HepG2 (cell line): Measurements from ENCODE around the gene JUND. TPM values are rescaled to one million over a fixed set of nuclear protein-coding genes. Genes with fewer than 3 reads are reported as not detected.

Experiments used
- ASH2L ChIP-seq: fragments of 300-600, 200-600 bp; sonication (generic); IDR thresholded peaks from 2 replicates; pipeline ENCODE4 v1.7.0; 2017; ENCODE audit warnings: low read depth, mild to moderate bottlenecking, moderate library complexity, mixed read lengths, low read length; ENCODE audit not compliant: insufficient read length
- CC2D1A ChIP-seq: sonication (generic); formaldehyde crosslinking; IDR thresholded peaks from 2 replicates; pipeline ENCODE4 v1.8.1; 2023; ENCODE audit warnings: mild to moderate bottlenecking, missing genetic modification reagents
- FOSL1 ChIP-seq: sonication (generic); formaldehyde crosslinking; IDR thresholded peaks from 2 replicates; pipeline ENCODE4 v1.9.0; 2021; ENCODE audit warnings: missing genetic modification reagents, borderline replicate concordance
- GATA4 ChIP-seq: sonication (generic); IDR thresholded peaks from 2 replicates; pipeline ENCODE4 v1.6.1; 2016; ENCODE audit warnings: antibody characterized with exemption, low read depth, borderline replicate concordance
- KMT2A ChIP-seq: sonication (generic); formaldehyde crosslinking; IDR thresholded peaks from 2 replicates; pipeline ENCODE4 v1.4.0; 2020; ENCODE audit warnings: missing genetic modification reagents
- MXD4 ChIP-seq: IDR thresholded peaks from 2 replicates; pipeline ENCODE4 v1.6.1; 2016; ENCODE audit warnings: mild to moderate bottlenecking, missing biosample characterization, missing genetic modification reagents
- PPARG ChIP-seq: conservative IDR thresholded peaks from 2 replicates; pipeline ENCODE4 v1.6.1; 2016; ENCODE audit warnings: missing biosample characterization, missing genetic modification reagents
- ZFP41 ChIP-seq: sonication (generic); formaldehyde crosslinking; IDR thresholded peaks from 2 replicates; pipeline ENCODE4 v1.4.0; 2020; ENCODE audit warnings: mild to moderate bottlenecking, missing genetic modification reagents, borderline replicate concordance
- ZNF33B ChIP-seq: sonication (generic); formaldehyde crosslinking; IDR thresholded peaks from 2 replicates; pipeline ENCODE4 v1.5.1; 2020; ENCODE audit warnings: mild to moderate bottlenecking, missing genetic modification reagents
- ZNF34 ChIP-seq: sonication (generic); formaldehyde crosslinking; IDR thresholded peaks from 2 replicates; pipeline ENCODE4 v1.4.0; 2020; ENCODE audit warnings: mild to moderate bottlenecking, missing genetic modification reagents, borderline replicate concordance
- ZNF367 ChIP-seq: sonication (generic); formaldehyde crosslinking; IDR thresholded peaks from 2 replicates; pipeline ENCODE4 v1.4.0; 2020; ENCODE audit warnings: missing genetic modification reagents, borderline replicate concordance
- ZNF629 ChIP-seq: sonication (generic); formaldehyde crosslinking; conservative IDR thresholded peaks from 2 replicates; pipeline ENCODE4 v1.5.0; 2020; ENCODE audit warnings: missing genetic modification reagents
- polyA plus RNA-seq, 8 experiments: library from polyadenylated mRNA; depleted of rRNA in 3 of 8; stranded (reverse) in 7 of 8; unstranded in 1 of 8; fragments of >200 nt; fragmentation: Illumina TruSeq in 4 of 8; extraction: Trizol in 4 of 8; gene quantifications; 2 replicates each; pipeline versions ENCODE4 v1.2.1 to v1.2.3, GENCODE V29; 2011 to 2016; ENCODE audit warnings: low read depth in 4 of 8, missing spikeins in 1 of 8, mixed read lengths in 1 of 8; ENCODE audit not compliant: insufficient read depth in 1 of 8
- total RNA-seq, 5 experiments: library from RNA; depleted of rRNA; stranded (reverse); fragments of >200 nt; fragmentation: Illumina TruSeq; extraction: Trizol; gene quantifications; 2 replicates each; pipeline ENCODE4 v1.2.3, GENCODE V29; 2016; ENCODE audit warnings: low read depth in 1 of 5
- TF ChIP-seq, protein P1 (sequence below): sonication (generic); formaldehyde crosslinking; IDR thresholded peaks from 2 replicates; pipeline ENCODE4 v1.5.1; 2020; ENCODE audit warnings: missing genetic modification reagents, mild to moderate bottlenecking, borderline replicate concordance
- TF ChIP-seq, protein P2 (sequence below): sonication (generic); formaldehyde crosslinking; IDR thresholded peaks from 2 replicates; pipeline ENCODE4 v1.5.1; 2020; ENCODE audit warnings: missing genetic modification reagents, mild to moderate bottlenecking, borderline replicate concordance
- TF ChIP-seq, protein P3 (sequence below): sonication (generic); formaldehyde crosslinking; IDR thresholded peaks from 2 replicates; pipeline ENCODE4 v1.5.0; 2020; ENCODE audit warnings: mild to moderate bottlenecking, missing genetic modification reagents, moderate library complexity
- TF ChIP-seq, protein P4 (sequence below): sonication (generic); formaldehyde crosslinking; conservative IDR thresholded peaks from 2 replicates; pipeline ENCODE4 v1.8.0; 2022; ENCODE audit warnings: mild to moderate bottlenecking, moderate library complexity, missing genetic modification reagents
- TF ChIP-seq, protein P5 (sequence below): sonication (generic); formaldehyde crosslinking; IDR thresholded peaks from 2 replicates; pipeline ENCODE4 v1.8.0; 2022; ENCODE audit warnings: low read depth, missing genetic modification reagents

JUND gene
- total and polyA plus RNA-seq, 2 of the 13 experiments (the other 11 are each of a cell fraction or from before 2014, with no cell fraction given): 41.2 to 59.8 TPM

DNA sequence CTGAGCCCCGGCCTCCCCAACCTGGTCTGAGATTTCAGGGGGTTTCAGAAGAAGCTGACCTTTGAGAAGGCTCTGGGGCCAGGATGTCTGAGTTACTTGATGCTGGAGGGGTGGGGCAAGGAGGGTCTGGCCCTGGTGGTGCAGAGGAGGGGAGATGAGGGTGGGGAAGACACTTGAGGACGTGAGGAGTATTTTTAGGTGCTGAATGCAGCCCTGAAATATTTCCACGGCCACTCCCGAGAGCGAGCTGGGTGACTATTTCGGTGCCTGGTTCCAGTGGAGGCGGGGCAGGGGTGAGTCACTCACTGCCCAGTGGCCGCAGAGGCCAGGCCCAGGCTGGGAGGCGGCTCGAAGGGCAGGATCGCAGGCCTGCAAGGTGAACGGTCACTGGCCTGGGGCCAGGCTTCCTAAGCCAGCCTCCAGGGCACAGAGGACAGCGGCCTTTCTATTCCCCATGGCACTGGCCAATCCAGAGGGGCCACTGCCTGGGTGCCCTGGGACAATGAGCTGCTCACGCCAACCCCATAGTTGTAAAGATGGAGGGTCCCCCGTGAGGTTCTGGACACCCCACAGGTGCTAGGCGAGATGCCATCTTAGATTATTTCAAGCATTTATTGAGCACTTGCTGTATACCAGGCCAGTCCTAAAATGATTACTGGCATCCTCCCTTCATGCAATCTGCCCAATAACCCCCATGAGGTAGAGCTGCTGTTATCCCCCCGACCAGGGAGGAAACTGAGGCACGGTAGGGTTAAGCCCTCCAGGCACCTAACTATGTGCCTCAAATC lies 19.7 kb upstream of the JUND start (continued):
- TF ChIP-seq, protein P1, sequence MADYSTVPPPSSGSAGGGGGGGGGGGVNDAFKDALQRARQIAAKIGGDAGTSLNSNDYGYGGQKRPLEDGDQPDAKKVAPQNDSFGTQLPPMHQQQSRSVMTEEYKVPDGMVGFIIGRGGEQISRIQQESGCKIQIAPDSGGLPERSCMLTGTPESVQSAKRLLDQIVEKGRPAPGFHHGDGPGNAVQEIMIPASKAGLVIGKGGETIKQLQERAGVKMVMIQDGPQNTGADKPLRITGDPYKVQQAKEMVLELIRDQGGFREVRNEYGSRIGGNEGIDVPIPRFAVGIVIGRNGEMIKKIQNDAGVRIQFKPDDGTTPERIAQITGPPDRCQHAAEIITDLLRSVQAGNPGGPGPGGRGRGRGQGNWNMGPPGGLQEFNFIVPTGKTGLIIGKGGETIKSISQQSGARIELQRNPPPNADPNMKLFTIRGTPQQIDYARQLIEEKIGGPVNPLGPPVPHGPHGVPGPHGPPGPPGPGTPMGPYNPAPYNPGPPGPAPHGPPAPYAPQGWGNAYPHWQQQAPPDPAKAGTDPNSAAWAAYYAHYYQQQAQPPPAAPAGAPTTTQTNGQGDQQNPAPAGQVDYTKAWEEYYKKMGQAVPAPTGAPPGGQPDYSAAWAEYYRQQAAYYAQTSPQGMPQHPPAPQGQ (CRISPR knock-in tag): no peak
- TF ChIP-seq PPARG (CRISPR knock-in tag): 0 out of 2 replicates have a peak, but pooled peaks have one; percentile 36
- TF ChIP-seq FOSL1 (CRISPR knock-in tag): peak; percentile 88
- TF ChIP-seq ZNF367 (CRISPR knock-in tag): no peak
- TF ChIP-seq ZNF33B: no peak
- no peak for TF ChIP-seq ASH2L
- no peak for TF ChIP-seq KMT2A
- no peak for TF ChIP-seq MXD4 (CRISPR knock-in tag)
- TF ChIP-seq, protein P2, sequence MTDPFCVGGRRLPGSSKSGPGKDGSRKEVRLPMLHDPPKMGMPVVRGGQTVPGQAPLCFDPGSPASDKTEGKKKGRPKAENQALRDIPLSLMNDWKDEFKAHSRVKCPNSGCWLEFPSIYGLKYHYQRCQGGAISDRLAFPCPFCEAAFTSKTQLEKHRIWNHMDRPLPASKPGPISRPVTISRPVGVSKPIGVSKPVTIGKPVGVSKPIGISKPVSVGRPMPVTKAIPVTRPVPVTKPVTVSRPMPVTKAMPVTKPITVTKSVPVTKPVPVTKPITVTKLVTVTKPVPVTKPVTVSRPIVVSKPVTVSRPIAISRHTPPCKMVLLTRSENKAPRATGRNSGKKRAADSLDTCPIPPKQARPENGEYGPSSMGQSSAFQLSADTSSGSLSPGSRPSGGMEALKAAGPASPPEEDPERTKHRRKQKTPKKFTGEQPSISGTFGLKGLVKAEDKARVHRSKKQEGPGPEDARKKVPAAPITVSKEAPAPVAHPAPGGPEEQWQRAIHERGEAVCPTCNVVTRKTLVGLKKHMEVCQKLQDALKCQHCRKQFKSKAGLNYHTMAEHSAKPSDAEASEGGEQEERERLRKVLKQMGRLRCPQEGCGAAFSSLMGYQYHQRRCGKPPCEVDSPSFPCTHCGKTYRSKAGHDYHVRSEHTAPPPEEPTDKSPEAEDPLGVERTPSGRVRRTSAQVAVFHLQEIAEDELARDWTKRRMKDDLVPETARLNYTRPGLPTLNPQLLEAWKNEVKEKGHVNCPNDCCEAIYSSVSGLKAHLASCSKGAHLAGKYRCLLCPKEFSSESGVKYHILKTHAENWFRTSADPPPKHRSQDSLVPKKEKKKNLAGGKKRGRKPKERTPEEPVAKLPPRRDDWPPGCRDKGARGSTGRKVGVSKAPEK: no peak
- no peak for TF ChIP-seq ZNF34 (CRISPR knock-in tag)
- TF ChIP-seq GATA4: no peak
- no peak for TF ChIP-seq CC2D1A
- TF ChIP-seq, protein P3, sequence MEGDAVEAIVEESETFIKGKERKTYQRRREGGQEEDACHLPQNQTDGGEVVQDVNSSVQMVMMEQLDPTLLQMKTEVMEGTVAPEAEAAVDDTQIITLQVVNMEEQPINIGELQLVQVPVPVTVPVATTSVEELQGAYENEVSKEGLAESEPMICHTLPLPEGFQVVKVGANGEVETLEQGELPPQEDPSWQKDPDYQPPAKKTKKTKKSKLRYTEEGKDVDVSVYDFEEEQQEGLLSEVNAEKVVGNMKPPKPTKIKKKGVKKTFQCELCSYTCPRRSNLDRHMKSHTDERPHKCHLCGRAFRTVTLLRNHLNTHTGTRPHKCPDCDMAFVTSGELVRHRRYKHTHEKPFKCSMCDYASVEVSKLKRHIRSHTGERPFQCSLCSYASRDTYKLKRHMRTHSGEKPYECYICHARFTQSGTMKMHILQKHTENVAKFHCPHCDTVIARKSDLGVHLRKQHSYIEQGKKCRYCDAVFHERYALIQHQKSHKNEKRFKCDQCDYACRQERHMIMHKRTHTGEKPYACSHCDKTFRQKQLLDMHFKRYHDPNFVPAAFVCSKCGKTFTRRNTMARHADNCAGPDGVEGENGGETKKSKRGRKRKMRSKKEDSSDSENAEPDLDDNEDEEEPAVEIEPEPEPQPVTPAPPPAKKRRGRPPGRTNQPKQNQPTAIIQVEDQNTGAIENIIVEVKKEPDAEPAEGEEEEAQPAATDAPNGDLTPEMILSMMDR (CRISPR knock-in tag): peak; percentile 24; the same call in 1 of the 2 replicates
- 0 out of 2 replicates have a peak, but pooled peaks have one; percentile 15 for TF ChIP-seq ZNF629 (CRISPR knock-in tag)
- TF ChIP-seq, protein P4, sequence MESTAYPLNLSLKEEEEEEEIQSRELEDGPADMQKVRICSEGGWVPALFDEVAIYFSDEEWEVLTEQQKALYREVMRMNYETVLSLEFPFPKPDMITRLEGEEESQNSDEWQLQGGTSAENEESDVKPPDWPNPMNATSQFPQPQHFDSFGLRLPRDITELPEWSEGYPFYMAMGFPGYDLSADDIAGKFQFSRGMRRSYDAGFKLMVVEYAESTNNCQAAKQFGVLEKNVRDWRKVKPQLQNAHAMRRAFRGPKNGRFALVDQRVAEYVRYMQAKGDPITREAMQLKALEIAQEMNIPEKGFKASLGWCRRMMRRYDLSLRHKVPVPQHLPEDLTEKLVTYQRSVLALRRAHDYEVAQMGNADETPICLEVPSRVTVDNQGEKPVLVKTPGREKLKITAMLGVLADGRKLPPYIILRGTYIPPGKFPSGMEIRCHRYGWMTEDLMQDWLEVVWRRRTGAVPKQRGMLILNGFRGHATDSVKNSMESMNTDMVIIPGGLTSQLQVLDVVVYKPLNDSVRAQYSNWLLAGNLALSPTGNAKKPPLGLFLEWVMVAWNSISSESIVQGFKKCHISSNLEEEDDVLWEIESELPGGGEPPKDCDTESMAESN (CRISPR knock-in tag): 0 out of 2 replicates have a peak, but pooled peaks have one; percentile 28
- TF ChIP-seq ZFP41 (CRISPR knock-in tag): no peak
- TF ChIP-seq, protein P5, sequence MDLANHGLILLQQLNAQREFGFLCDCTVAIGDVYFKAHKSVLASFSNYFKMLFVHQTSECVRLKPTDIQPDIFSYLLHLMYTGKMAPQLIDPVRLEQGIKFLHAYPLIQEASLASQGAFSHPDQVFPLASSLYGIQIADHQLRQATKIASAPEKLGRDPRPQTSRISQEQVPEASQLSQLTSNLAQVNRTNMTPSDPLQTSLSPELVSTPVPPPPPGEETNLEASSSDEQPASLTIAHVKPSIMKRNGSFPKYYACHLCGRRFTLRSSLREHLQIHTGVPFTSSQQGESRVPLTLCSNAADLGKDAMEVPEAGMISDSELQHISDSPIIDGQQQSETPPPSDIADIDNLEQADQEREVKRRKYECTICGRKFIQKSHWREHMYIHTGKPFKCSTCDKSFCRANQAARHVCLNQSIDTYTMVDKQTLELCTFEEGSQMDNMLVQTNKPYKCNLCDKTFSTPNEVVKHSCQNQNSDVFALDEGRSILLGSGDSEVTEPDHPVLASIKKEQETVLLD (CRISPR knock-in tag): no peak
